ENCODE measurements around the gene CCDC13. TPM values are rescaled to one million over a fixed set of nuclear protein-coding genes. Genes with fewer than 3 reads are reported as not detected.

The CCDC13 gene
- total RNA-seq, 1 experiment from 2014 or later: 0.34 TPM

DNA sequence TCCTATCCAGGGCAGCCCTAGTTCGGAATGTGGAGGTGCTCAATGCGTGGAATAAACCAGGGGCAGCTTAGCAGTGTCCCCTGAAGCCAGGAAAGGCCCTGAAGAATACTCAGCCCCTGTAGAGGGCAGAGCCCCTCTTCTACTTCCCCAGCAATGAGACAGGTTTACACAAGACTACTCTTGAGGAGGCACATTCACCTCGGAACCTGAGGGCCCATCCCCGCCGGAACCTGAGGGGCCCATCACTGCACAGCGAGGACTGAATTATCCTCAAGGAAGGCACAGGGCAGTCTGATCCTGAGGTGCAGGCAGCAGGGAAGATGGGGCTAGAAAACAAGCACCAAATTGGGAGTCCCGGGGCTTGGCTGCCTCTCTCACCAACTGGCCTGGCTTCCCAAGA lies 22.2 kb downstream of the CCDC13 start:
- Histone ChIP-seq H3K36me3 (no peaks in the 10 kb centered on the region), H3K27me3 (no peaks in the 10 kb centered on the region)

GRCh38 chr3:42749753-42750231 lies 23.3 kb downstream of the CCDC13 start:
- Histone ChIP-seq H3K9me3 (replicated peaks) (no peaks in the 10 kb centered on the region), H3K27me3 (no peaks in the 10 kb centered on the region), H3K4me3 (no peak overlapping the region), H3K27ac (no peak overlapping the region), H3K36me3 (no peaks in the 10 kb centered on the region), H3K4me1 (peaks cover 9% of the 10 kb centered on the region; the same call in 1 of the 2 replicates)
- DNase-seq: peak in 1 of 2 experiments; percentile 34

More for the DNA sequence above, 22.2 kb downstream of the CCDC13 start:
- H3K27ac ChIP-seq: no peak overlapping the region
- H3K4me1 ChIP-seq: peaks cover 9% of the 10 kb centered on the region; the same call in 1 of the 2 replicates
- H3K9me3 ChIP-seq (replicated peaks): no peaks in the 10 kb centered on the region
- DNase-seq: no peak
- H3K4me3 ChIP-seq: no peak overlapping the region

GRCh38 chr3:42749025-42749752 lies 23.9 kb downstream of the CCDC13 start:
- Histone ChIP-seq H3K4me3 (no peak overlapping the region), H3K4me1 (peaks cover 9% of the 10 kb centered on the region; the same call in 1 of the 2 replicates), H3K27ac (no peak overlapping the region), H3K36me3 (no peaks in the 10 kb centered on the region), H3K27me3 (no peaks in the 10 kb centered on the region), H3K9me3 (replicated peaks) (no peaks in the 10 kb centered on the region)
- DNase-seq: no peak

GRCh38 chr3:42747581-42747980 lies 25.5 kb downstream of the CCDC13 start:
- H3K4me3 ChIP-seq: no peak overlapping the region
- H3K4me1 ChIP-seq: peaks cover 9% of the 10 kb centered on the region; the same call in 1 of the 2 replicates
- no peak overlapping the region for H3K27ac ChIP-seq
- DNase-seq: no peak
- H3K9me3 ChIP-seq (replicated peaks): no peaks in the 10 kb centered on the region
- no peaks in the 10 kb centered on the region for H3K27me3 ChIP-seq
- no peaks in the 10 kb centered on the region for H3K36me3 ChIP-seq

- peaks cover 9% of the 10 kb centered on the region; the same call in 1 of the 2 replicates for H3K4me1 ChIP-seq
These were observed 26.3 kb downstream of the CCDC13 start for GRCh38 chr3:42746455-42747450.

GRCh38 chr3:42745776-42746454 lies 27.1 kb downstream of the CCDC13 start:
- Histone ChIP-seq H3K27me3 (no peaks in the 10 kb centered on the region), H3K27ac (no peak overlapping the region), H3K36me3 (no peaks in the 10 kb centered on the region), H3K4me3 (no peak overlapping the region), H3K9me3 (replicated peaks) (no peaks in the 10 kb centered on the region), H3K4me1 (peaks cover 9% of the 10 kb centered on the region; the same call in 1 of the 2 replicates)
- DNase-seq: no peak

More at GRCh38 chr3:42746455-42747450, 26.3 kb downstream of the CCDC13 start:
- Histone ChIP-seq H3K27ac (no peak overlapping the region), H3K4me3 (no peak overlapping the region), H3K36me3 (no peaks in the 10 kb centered on the region), H3K27me3 (no peaks in the 10 kb centered on the region), H3K9me3 (replicated peaks) (no peaks in the 10 kb centered on the region)
- peak; percentile 42 to 67 for DNase-seq

DNA sequence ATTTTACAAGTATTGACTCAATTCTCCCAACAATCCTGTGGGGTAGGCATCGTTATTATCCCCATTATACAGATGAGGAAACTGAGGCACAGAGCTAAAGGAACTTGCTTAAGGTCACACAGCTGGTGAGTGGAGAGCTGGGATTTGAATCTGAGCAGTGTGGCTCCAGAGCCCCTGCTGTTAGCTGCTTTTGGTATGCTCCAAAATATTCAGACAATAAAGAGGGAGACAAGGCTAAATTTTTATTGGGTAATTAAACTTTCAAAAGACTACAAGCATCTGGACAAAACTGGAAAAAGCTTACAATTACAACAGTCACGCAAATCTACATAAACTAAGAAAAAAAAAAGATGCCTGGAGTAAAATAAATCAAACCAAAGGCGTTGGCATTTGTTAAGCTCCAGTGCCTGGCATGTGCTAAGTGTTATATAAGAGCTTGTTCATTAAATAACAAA lies 27.7 kb downstream of the CCDC13 start:
- Histone ChIP-seq H3K27me3 (no peaks in the 10 kb centered on the region), H3K4me3 (no peak overlapping the region), H3K27ac (no peak overlapping the region), H3K9me3 (replicated peaks) (no peaks in the 10 kb centered on the region), H3K36me3 (no peaks in the 10 kb centered on the region), H3K4me1 (peaks cover 9% of the 10 kb centered on the region; the same call in 1 of the 2 replicates)
- DNase-seq: no peak

DNA sequence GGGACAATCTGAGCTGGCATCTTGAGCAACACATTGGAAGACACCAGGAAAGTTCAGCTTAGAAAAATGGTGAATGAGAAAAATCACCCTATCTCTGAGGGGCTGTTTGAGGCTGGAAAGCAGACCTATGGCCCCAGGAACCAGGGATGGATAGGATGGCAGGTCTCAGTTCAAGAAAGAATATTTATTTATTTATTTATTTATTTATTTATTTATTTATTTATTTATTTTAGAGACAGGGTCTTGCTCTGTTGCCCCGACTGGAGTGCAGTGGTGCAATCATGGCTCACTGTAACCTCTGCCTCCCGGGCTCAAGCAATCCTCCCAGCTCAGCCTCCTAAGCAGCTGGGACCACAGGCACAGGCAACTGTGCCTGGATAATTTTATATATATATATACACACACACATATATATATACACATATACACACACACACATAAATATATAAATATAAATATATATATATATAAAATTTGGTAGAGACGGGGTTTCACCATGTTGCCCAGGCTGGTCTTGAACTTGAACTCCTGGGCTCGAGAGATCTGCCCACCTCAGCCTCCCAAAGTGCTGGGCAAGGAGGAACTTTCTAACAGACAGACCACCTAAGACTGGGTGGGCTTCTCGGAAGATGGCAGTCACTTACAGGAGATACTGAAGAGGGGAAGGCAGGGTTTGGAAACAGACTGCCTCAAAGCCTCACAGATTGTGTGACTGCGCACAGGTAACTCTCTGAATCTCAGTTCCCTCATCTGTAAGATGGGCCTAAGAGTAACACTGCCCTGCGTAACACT lies 29.7 kb downstream of the CCDC13 start:
- no peak overlapping the region for H3K4me3 ChIP-seq
- H3K4me1 ChIP-seq: peaks cover 9% of the 10 kb centered on the region; the same call in 1 of the 2 replicates
- H3K36me3 ChIP-seq: no peaks in the 10 kb centered on the region
- no peaks in the 10 kb centered on the region for H3K27me3 ChIP-seq
- H3K9me3 ChIP-seq (replicated peaks): no peaks in the 10 kb centered on the region
- DNase-seq: no peak
- no peak overlapping the region for H3K27ac ChIP-seq

DNA sequence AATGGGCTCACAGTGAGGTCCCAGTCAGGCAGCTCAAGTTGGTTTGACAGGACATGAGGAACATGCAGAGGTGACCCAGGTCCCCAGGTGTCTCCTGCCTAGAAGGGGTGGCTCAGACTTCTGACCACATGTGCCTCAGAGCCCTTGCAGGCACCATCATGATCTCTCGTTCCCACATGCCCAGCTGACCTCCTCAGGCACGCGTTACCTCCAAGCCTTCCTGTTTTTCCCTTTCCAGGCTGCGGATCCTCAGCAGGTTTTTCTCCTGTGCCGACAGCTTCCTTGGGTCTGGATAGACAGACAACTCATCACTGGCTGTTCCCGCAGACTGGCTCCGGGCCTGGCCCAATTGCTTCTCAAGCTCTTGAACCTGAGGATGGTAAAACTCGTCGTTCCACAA lies 30.4 kb downstream of the CCDC13 start:
- no peak overlapping the region for H3K27ac ChIP-seq
- H3K4me3 ChIP-seq: no peak overlapping the region
- H3K4me1 ChIP-seq: peaks cover 9% of the 10 kb centered on the region; the same call in 1 of the 2 replicates
- no peaks in the 10 kb centered on the region for H3K36me3 ChIP-seq
- H3K9me3 ChIP-seq (replicated peaks): no peaks in the 10 kb centered on the region
- DNase-seq: no peak
- H3K27me3 ChIP-seq: no peaks in the 10 kb centered on the region

DNA sequence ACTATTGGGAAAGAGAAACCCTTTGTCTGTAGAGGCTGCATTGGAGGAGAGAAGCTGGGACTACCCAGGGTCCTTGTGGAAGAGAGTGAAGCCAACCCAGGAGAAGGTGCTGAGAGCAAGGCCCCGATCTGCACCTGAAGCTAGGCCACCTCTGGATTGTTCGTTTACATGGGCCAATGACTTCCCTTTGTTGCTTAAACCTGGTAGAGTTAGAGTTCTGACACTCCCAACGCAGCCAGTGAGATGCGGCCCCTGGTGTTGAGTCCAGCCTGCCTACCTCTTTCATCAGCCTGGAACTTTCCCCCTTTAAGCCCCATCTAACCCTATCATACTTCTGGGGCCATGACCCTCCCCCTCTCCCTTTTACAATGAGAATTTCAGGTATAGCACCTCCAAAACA lies 30.8 kb downstream of the CCDC13 start:
- no peak overlapping the region for H3K27ac ChIP-seq
- H3K4me1 ChIP-seq: peaks cover 9% of the 10 kb centered on the region; the same call in 1 of the 2 replicates
- no peaks in the 10 kb centered on the region for H3K27me3 ChIP-seq
- no peaks in the 10 kb centered on the region for H3K36me3 ChIP-seq
- no peaks in the 10 kb centered on the region for H3K9me3 ChIP-seq (replicated peaks)
- H3K4me3 ChIP-seq: no peak overlapping the region
- DNase-seq: no peak

DNA sequence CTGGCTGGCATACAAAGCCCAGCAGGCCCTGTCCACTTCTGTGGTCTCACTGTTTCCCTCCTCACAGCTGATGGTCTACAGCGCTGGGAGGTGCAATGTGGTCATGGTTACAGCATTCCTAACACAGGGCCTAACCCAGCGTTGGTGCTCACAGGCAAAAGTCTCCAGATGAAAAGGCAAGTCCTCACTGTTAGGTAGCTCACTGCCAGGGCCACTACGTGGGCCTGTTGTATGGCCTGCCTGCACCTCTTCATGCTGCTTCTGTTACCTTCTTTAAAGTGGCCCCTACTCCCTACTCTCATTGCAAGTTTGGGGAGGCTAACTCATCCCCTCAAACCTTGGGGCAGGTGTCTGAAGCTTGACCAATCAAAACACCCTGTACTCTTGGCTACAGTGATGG lies 31.3 kb downstream of the CCDC13 start:
- no peak for DNase-seq
- Histone ChIP-seq H3K27me3 (no peaks in the 10 kb centered on the region), H3K36me3 (no peaks in the 10 kb centered on the region), H3K4me3 (no peak overlapping the region), H3K27ac (no peak overlapping the region), H3K4me1 (peaks cover 8% of the 10 kb centered on the region; the same call in 1 of the 2 replicates), H3K9me3 (replicated peaks) (no peaks in the 10 kb centered on the region)

DNA sequence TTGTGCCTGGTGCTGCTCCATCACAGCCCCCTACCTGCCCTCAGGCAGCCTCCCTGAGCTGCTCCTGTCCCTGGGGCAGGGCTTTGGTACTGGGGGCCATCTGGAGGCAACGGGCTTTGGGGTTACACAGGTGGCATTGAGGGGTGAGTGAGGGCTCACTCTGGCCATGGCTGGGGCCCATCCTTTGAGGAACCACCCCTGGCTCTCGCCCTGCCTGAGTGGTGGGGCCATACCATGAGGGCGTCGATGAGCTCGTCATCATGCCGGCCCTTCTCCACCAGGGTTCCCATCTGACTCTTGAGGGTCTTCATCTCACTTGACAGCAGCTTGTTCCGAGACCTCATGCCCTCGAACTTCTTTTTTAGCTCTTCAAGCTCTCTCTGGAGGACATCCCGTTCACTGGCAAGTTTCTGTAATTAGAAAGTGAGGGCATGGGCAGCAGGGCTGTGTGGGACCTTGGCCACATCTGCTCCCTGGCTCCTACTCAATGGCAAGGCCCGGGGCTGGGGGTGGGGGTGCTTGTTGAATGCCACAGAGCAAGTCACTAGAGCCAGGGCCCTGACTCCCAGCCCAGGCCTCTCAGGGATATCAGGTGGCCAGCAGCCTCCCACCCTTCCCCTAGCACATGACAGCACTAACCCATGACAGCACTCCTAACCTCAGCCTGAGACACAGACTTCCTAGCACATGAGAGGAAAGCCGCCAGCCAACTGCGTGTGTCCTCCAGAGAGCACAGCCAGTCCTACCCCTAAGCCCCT lies 33.5 kb downstream of the CCDC13 start:
- H3K4me3 ChIP-seq: no peak overlapping the region
- no peaks in the 10 kb centered on the region for H3K27me3 ChIP-seq
- no peak overlapping the region for H3K27ac ChIP-seq
- H3K4me1 ChIP-seq: no peaks in the 10 kb centered on the region
- no peaks in the 10 kb centered on the region for H3K36me3 ChIP-seq
- no peaks in the 10 kb centered on the region for H3K9me3 ChIP-seq (replicated peaks)
- DNase-seq: peak; percentile 16 to 25

DNA sequence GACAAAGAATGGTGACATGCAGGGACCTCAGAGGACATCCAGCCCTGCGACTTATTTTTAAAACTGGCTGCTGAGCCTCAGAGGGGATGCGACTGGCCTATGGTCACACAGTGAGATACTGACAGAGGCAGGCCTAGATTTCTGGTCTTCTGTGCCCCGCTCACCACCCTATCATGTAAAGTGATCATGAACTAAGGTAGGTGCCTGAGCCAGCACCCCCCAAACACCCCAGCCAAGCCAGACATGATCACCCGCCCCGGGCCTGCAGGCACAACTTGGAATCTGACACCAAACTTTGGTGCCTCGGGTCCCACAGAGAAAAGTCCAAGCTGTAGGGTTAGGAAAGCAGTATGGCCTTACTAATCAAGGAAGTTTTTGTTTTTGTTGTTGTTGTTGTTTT lies 36.5 kb downstream of the CCDC13 start:
- H3K4me3 ChIP-seq: no peak overlapping the region
- H3K27me3 ChIP-seq: no peaks in the 10 kb centered on the region
- no peak overlapping the region for H3K27ac ChIP-seq
- no peak for DNase-seq
- no peaks in the 10 kb centered on the region for H3K36me3 ChIP-seq
- H3K9me3 ChIP-seq (replicated peaks): no peaks in the 10 kb centered on the region
- no peaks in the 10 kb centered on the region; the same call in 1 of the 2 replicates for H3K4me1 ChIP-seq
